Head of caudate nucleus (tissue), 42 donors: ENCODE measurements around the gene RBM47.
"Not testable (repeated sequence)": the region's sequence is repeated elsewhere in the genome, so short reads cannot be mapped to it uniquely, and the experiment has no call there.

Source experiments
- DNase-seq, 42 donors: peaks; one replicate each; pipeline versions ENCODE4 v3.0.0 to v3.0.0-alpha.2; 2020 to 2021; ENCODE audit warnings: mixed read lengths in 7 of 42
- intact Hi-C: fragments of 100-400 bp; cut with DNase I; formaldehyde crosslinking; loops from one replicate; pipeline ENCODE4 v1.15.0; 2022

Gene RBM47

GRCh38 chr4:40479378-40479777 lies 150.3 kb downstream of the RBM47 start:
- no peak for DNase-seq
- intact Hi-C loops = no loop called here

GRCh38 chr4:40475609-40476008 lies 154.1 kb downstream of the RBM47 start:
- no peak for DNase-seq
- intact Hi-C loops = no loop called here

- intact Hi-C loops = no loop called here
- no peak for DNase-seq
Measured at GRCh38 chr4:40473578-40474388, 155.9 kb downstream of the RBM47 start.

- intact Hi-C loops = no loop called here
- DNase-seq = no peak
Measured at GRCh38 chr4:40471923-40472322, 157.7 kb downstream of the RBM47 start.

GRCh38 chr4:40466789-40467188 lies 162.9 kb downstream of the RBM47 start:
- intact Hi-C loops = no loop called here
- DNase-seq = no peak

GRCh38 chr4:40462326-40462725 lies 167.3 kb downstream of the RBM47 start:
- DNase-seq = no peak
- intact Hi-C loops = no loop called here

- no peak for DNase-seq
- intact Hi-C loops = no loop called here
Measured at GRCh38 chr4:40461879-40462278, 167.8 kb downstream of the RBM47 start.

GRCh38 chr4:40461062-40461461 lies 168.6 kb downstream of the RBM47 start:
- intact Hi-C loops = no loop called here
- no peak for DNase-seq

- intact Hi-C loops = no loop called here
- DNase-seq = no peak
Measured at GRCh38 chr4:40458683-40459082, 171.0 kb downstream of the RBM47 start.

- intact Hi-C loops = no loop called here
- no peak for DNase-seq
Measured at GRCh38 chr4:40458109-40458508, 171.6 kb downstream of the RBM47 start.

GRCh38 chr4:40455340-40455902 lies 174.2 kb downstream of the RBM47 start:
- DNase-seq = no peak
- intact Hi-C loops = no loop called here

GRCh38 chr4:40454816-40455215 lies 174.8 kb downstream of the RBM47 start:
- DNase-seq = no peak

GRCh38 chr4:40453912-40454311 lies 175.8 kb downstream of the RBM47 start:
- intact Hi-C loops = no loop called here
- no peak for DNase-seq

More at GRCh38 chr4:40454816-40455215, 174.8 kb downstream of the RBM47 start:
- intact Hi-C loops = no loop called here

GRCh38 chr4:40448875-40449274 lies 180.8 kb downstream of the RBM47 start:
- intact Hi-C loops = no loop called here
- no peak for DNase-seq

GRCh38 chr4:40446839-40447238 lies 182.8 kb downstream of the RBM47 start:
- intact Hi-C loops = no loop called here
- DNase-seq = no peak

- intact Hi-C loops, DNase-seq: not testable (repeated sequence)
Measured at GRCh38 chr4:40446261-40446750, 183.4 kb downstream of the RBM47 start.

GRCh38 chr4:40445671-40446070 lies 184.0 kb downstream of the RBM47 start:
- intact Hi-C loops = no loop called here
- no peak for DNase-seq

- DNase-seq = no peak
- intact Hi-C loops = no loop called here
Measured at GRCh38 chr4:40441430-40441829, 188.2 kb downstream of the RBM47 start.

- intact Hi-C loops = no loop called here
- no peak for DNase-seq
Measured at GRCh38 chr4:40439519-40439918, 190.1 kb downstream of the RBM47 start.

GRCh38 chr4:40438384-40439026 lies 191.2 kb downstream of the RBM47 start:
- DNase-seq = no peak

More at GRCh38 chr4:40438384-40439026, 191.2 kb downstream of the RBM47 start:
- intact Hi-C loops = no loop called here
